Colonic mucosa (tissue), 4 donors: ENCODE data around the gene EYA3. TPM values are rescaled to one million over a fixed set of nuclear protein-coding genes. Genes with fewer than 3 reads are reported as not detected.

Experiments used
- DNase-seq: peaks from one replicate; pipeline ENCODE4 v3.0.0-alpha.2; 2020
- H3K27ac ChIP-seq: fragments of 200-600 bp; one replicate; pipeline ENCODE4 v1.8.0; 2021
- H3K27me3 ChIP-seq: fragments of 200-600 bp; one replicate; pipeline ENCODE4 v1.8.0; 2021
- H3K36me3 ChIP-seq: fragments of 200-600 bp; one replicate; pipeline ENCODE4 v1.8.0; 2021
- H3K4me1 ChIP-seq: fragments of 200-600 bp; one replicate; pipeline ENCODE4 v1.8.0; 2021; ENCODE audit warnings: mild to moderate bottlenecking
- H3K4me3 ChIP-seq: fragments of 200-600 bp; one replicate; pipeline ENCODE4 v1.8.0; 2021
- H3K9ac ChIP-seq, 2 donors: one replicate each; pipeline ENCODE4 v1.7.0; 2013; ENCODE audit warnings: control low read depth in 2 of 2, low read depth in 2 of 2, low read length in 2 of 2
- H3K9me3 ChIP-seq: fragments of 200-600 bp; one replicate; pipeline ENCODE4 v1.8.0; 2021
- intact Hi-C: fragments of 100-400 bp; cut with DNase I; formaldehyde crosslinking; loops from one replicate; pipeline ENCODE4 v1.14.1; 2022
- total RNA-seq, 2 donors: library from RNA; stranded (reverse); fragmentation: NEBNext Ultra II Directional in 1 of 2; extraction: Animal tissue kit (Norgen Biotek cat#: 25700) in 1 of 2; gene quantifications; one replicate each; pipeline ENCODE4 v1.2.1, GENCODE V29; 2021
- TF ChIP-seq, protein P1 (sequence below): fragments of 200-600 bp; IDR thresholded peaks from one replicate; pipeline ENCODE4 v1.8.0; 2022; ENCODE audit warnings: antibody characterized with exemption, mild to moderate bottlenecking
- donor health status: healthy.
- donor health status: DM: no; HTN: no; CAD: no.
- donor health status: DM: no; HTN: no; CAD: no.

The EYA3 gene
- total RNA-seq, 2 donors from 2014 or later = 21.8 to 27.6 TPM

DNA sequence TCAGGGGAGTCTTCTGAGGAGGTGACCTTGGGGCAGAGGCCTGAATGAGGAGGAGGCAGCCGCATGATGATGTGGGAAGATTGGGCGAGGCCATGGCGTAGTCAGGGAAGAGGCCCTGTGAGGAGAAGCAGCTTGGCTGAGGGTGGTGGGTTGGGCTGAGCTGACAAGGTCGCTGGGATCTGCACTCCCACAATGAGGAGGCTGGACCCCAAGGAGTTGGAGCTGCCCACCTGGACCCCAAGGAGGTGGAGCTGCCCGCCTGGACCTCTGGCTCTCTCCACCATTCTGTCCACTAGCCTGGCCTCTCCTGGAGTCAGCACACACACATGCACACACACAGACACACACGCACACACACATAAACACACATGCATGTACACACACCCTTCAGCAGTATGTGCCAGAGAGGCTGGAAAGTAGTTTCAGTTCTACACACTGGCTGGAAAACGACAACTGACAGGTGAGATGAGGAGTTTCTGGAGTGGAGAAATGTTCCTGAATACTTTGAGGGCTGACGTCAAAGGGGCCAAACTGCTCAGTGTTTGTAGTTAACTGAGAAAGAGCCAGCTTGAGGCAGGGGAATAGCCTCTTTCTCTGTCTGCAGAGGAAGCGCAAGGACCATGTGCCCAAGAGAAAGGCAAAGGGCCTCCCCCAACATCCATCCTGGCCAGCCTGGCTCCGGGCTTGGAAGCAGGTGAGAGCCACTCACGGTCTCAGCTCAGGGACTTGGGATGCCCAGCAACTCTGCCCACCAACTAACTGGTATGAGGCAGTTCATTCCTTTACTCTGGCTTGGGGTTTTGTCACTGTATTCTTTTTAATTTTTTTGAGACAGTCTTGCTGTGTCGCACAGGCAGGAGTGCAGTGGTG lies 146.5 kb downstream of the EYA3 start:
- DNase-seq = no peak
- Histone ChIP-seq H3K27me3 (no peaks in the 10 kb centered on the region), H3K4me3 (no peak overlapping the region), H3K27ac (no peak overlapping the region), H3K36me3 (no peaks in the 10 kb centered on the region), H3K9ac (no peak overlapping the region), H3K4me1 (no peaks in the 10 kb centered on the region), H3K9me3 (no peaks in the 10 kb centered on the region)
- intact Hi-C loops = no loop called here
- TF ChIP-seq, protein P1, sequence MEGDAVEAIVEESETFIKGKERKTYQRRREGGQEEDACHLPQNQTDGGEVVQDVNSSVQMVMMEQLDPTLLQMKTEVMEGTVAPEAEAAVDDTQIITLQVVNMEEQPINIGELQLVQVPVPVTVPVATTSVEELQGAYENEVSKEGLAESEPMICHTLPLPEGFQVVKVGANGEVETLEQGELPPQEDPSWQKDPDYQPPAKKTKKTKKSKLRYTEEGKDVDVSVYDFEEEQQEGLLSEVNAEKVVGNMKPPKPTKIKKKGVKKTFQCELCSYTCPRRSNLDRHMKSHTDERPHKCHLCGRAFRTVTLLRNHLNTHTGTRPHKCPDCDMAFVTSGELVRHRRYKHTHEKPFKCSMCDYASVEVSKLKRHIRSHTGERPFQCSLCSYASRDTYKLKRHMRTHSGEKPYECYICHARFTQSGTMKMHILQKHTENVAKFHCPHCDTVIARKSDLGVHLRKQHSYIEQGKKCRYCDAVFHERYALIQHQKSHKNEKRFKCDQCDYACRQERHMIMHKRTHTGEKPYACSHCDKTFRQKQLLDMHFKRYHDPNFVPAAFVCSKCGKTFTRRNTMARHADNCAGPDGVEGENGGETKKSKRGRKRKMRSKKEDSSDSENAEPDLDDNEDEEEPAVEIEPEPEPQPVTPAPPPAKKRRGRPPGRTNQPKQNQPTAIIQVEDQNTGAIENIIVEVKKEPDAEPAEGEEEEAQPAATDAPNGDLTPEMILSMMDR = no peak

DNA sequence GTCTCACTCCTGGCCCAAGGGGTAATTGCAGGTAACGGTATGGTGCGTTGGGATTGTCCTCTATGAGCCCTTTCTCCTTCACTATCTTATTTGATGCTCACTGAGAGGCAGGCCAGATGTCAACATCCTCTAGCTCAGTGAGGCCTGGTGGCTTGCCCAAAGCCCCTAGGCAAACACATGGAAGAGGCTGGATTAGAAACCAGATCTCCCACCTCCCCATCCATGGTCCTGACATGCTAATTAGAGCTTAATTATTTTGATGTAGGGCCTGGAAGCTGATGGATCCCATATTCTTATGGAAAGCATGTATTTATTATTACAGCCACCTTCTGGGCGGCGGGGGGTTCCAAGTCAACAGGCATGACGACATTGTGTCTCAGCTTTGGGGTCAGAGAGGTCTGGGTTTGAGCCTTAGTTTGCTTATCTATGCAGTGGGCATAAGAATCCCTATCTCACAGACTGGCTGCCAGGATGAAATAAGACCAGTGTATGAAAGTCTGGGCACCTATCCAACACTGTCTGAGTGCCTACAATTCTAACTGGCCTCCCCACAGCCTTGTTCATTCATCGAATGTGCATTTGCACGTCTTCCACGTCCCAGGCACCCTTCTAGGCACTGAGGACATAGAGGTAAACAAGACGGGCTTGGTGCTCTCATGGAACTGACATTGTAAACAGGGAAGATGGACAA lies 147.4 kb downstream of the EYA3 start:
- no peaks in the 10 kb centered on the region for H3K9me3 ChIP-seq
- H3K9ac ChIP-seq = no peak overlapping the region
- TF ChIP-seq, protein P1 = no peak
- H3K4me3 ChIP-seq = no peak overlapping the region
- H3K36me3 ChIP-seq = no peaks in the 10 kb centered on the region
- no peak overlapping the region for H3K27ac ChIP-seq
- H3K4me1 ChIP-seq = no peaks in the 10 kb centered on the region
- intact Hi-C loops = no loop called here
- no peak for DNase-seq
- H3K27me3 ChIP-seq = no peaks in the 10 kb centered on the region

DNA sequence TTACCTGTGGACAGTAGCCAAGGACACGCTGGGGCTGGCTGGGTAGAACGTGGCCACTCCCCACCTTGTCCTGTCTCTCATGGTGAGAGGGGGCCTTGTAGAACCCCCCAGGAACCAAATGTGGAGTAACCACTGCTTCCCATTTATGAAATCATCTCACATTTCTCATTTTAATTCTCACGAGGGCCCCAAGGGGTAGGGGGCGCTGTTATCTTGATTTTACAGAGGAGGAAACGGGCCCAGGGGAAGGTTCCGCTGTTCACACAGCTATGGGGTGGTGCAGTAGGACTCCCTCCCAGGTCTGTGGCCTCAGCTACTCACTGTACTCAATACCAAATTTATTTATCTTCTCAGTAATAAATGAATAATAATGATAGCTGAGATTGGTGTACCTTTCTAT lies 148.1 kb downstream of the EYA3 start:
- Histone ChIP-seq H3K27me3 (no peaks in the 10 kb centered on the region), H3K9ac (no peak overlapping the region), H3K27ac (no peak overlapping the region), H3K9me3 (no peaks in the 10 kb centered on the region), H3K4me1 (no peaks in the 10 kb centered on the region), H3K36me3 (no peaks in the 10 kb centered on the region), H3K4me3 (no peak overlapping the region)
- peak; percentile 61 for DNase-seq
- TF ChIP-seq, protein P1 = peak; percentile 14
- intact Hi-C loops = no loop called here

DNA sequence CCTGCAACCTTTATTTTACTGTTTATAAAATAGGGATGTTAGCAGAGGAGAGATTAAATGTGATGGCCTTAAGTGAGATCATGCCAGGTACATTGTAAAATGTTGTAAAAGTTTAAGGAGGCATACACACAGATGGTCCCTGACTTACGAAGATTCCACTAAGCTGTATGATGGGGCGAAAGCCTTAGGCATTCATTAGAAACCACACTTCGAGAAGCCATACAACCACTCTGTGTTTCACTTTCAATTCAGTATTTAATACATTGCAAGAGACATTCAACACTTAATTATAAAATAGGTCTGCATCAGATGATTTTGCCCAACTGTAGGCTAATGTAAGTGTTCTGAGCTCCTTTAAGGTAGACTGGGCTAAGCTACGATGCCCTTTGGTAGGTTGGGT lies 149.9 kb downstream of the EYA3 start:
- H3K27ac ChIP-seq = no peak overlapping the region
- no peaks in the 10 kb centered on the region for H3K4me1 ChIP-seq
- no peaks in the 10 kb centered on the region for H3K9me3 ChIP-seq
- no peak overlapping the region for H3K9ac ChIP-seq
- no peaks in the 10 kb centered on the region for H3K36me3 ChIP-seq
- TF ChIP-seq, protein P1 = no peak
- DNase-seq = no peak
- no peak overlapping the region for H3K4me3 ChIP-seq
- intact Hi-C loops = no loop called here
- H3K27me3 ChIP-seq = no peaks in the 10 kb centered on the region

DNA sequence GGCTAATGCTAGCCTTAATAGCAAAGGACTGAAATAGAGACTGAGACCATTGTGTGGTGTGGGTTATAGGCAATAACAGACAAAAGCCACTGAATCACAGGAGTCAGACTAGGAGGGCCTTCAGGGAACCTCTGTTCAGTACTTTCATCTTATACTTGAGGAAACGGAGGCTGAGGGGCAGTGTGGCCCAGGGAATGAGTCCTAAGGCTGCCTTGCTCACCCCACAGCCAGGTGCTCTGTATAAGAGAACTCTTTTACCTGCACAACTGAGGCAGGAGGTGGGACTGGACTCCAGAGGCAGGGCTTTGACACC lies 150.9 kb downstream of the EYA3 start:
- H3K4me3 ChIP-seq = no peak overlapping the region
- H3K4me1 ChIP-seq = no peaks in the 10 kb centered on the region
- no peak overlapping the region for H3K27ac ChIP-seq
- no peak overlapping the region for H3K9ac ChIP-seq
- TF ChIP-seq, protein P1 = no peak
- H3K27me3 ChIP-seq = no peaks in the 10 kb centered on the region
- no peak for DNase-seq
- intact Hi-C loops = no loop called here
- no peaks in the 10 kb centered on the region for H3K36me3 ChIP-seq
- no peaks in the 10 kb centered on the region for H3K9me3 ChIP-seq
